PFSK-1 (cell line): Measurements from ENCODE around the gene DLK1.

Source experiments
- FOXP2 ChIP-seq: optimal IDR thresholded peaks from 2 replicates; pipeline ENCODE3; 2011; ENCODE audit warnings: borderline replicate concordance, control low read depth, inconsistent platforms; ENCODE audit not compliant: insufficient read depth; ENCODE audit errors: extremely low read length, extremely low read depth
- POLR2AphosphoS5 ChIP-seq: IDR thresholded peaks from 2 replicates; pipeline ENCODE4 v1.6.1; 2012; ENCODE audit warnings: low read depth, mild to moderate bottlenecking, control low read depth, low read length, moderate library complexity
- REST ChIP-seq, 2 experiments: IDR thresholded peaks; 2 replicates each; pipeline versions ENCODE4 v1.6.1 to v1.8.0; 2011 to 2012; ENCODE audit warnings: low read depth in 2 of 2, low read length in 2 of 2, control low read depth in 1 of 2, inconsistent platforms in 1 of 2, mild to moderate bottlenecking in 1 of 2, moderate library complexity in 1 of 2; ENCODE audit not compliant: insufficient read depth in 1 of 2
- SIN3A ChIP-seq: IDR thresholded peaks from 2 replicates; pipeline ENCODE4 v1.6.1; 2012; ENCODE audit warnings: mild to moderate bottlenecking, low read length, moderate library complexity, borderline replicate concordance; ENCODE audit not compliant: insufficient read depth
- TAF1 ChIP-seq: IDR thresholded peaks from 2 replicates; pipeline ENCODE4 v1.6.1; 2012; ENCODE audit warnings: low read length, control low read depth, borderline replicate concordance; ENCODE audit not compliant: insufficient read depth

GRCh38 chr14:100754020-100754419, 27.3 kb downstream of the DLK1 start:
- TF ChIP-seq SIN3A (no peak), REST (IDR thresholded peaks at IDR 0.05; ENCODE audit: insufficient read depth in 1 of 2, low read depth in 2 of 2, low read length in 2 of 2) (no peak), POLR2AphosphoS5 (no peak), TAF1 (no peak), FOXP2 (no peak)
